SU-DHL-6 (cell line): ENCODE results near the gene ADAMTS7.

ENCODE experiments used
- EZH2phosphoT487 ChIP-seq: fragments of 200-600 bp; sonication (generic), shearing (Covaris generic); conservative IDR thresholded peaks from 2 replicates; pipeline ENCODE4 v1.6.1; 2018; ENCODE audit warnings: mild to moderate bottlenecking, antibody characterized with exemption, low read length, moderate library complexity, mixed read lengths
- TF ChIP-seq, protein P1 (sequence below): fragments of 200-600 bp; sonication (generic); IDR thresholded peaks from one replicate; pipeline ENCODE4 v1.5.1; 2017; ENCODE audit warnings: antibody characterized with exemption, mild to moderate bottlenecking, low read length, moderate library complexity; ENCODE audit not compliant: insufficient read depth, poor library complexity, severe bottlenecking

DNA sequence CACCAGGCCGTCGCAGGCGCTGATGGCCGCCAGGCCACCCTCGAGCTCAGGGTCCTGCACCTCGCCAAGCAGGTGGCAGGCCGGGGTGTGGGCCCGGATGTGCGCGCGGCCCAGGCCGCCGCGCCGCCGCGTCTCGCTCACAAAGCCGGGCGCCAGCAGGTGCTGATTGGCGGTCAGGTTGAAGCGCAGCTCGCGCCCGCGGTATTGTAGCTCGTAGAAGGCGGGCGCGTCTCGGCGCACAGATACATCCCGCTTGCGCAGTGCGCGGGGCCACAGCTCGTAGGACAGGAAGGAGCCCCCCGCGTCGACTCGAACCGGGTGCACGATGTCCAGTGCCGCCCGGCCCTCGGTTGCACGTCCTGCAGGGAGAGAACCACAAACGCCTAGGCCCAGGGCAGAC is 11.1 kb downstream of the ADAMTS7 start:
- TF ChIP-seq, protein P1, sequence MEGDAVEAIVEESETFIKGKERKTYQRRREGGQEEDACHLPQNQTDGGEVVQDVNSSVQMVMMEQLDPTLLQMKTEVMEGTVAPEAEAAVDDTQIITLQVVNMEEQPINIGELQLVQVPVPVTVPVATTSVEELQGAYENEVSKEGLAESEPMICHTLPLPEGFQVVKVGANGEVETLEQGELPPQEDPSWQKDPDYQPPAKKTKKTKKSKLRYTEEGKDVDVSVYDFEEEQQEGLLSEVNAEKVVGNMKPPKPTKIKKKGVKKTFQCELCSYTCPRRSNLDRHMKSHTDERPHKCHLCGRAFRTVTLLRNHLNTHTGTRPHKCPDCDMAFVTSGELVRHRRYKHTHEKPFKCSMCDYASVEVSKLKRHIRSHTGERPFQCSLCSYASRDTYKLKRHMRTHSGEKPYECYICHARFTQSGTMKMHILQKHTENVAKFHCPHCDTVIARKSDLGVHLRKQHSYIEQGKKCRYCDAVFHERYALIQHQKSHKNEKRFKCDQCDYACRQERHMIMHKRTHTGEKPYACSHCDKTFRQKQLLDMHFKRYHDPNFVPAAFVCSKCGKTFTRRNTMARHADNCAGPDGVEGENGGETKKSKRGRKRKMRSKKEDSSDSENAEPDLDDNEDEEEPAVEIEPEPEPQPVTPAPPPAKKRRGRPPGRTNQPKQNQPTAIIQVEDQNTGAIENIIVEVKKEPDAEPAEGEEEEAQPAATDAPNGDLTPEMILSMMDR = no peak
- TF ChIP-seq EZH2phosphoT487 = no peak
